ENCODE data around the gene TXNRD1. TPM values are rescaled to one million over a fixed set of nuclear protein-coding genes. Genes with fewer than 3 reads are reported as not detected.

TXNRD1 gene
- total and polyA plus RNA-seq, 8 donors = 19.4 to 208 (median 76.8) TPM

GRCh38 chr12:104249017-104249416 lies 33.4 kb downstream of the TXNRD1 start:
- WGBS, 5 donors = 80 to 82% (median 81%) methylated on average over 3 of the region's 3 CpGs
- no peak for TF ChIP-seq EP300 (IDR thresholded peaks at IDR 0.05)
- TF ChIP-seq CTCF (IDR thresholded peaks at IDR 0.05) = no peak
- no peak for TF ChIP-seq POLR2A (IDR thresholded peaks at IDR 0.05)
- no peak for TF ChIP-seq POLR2AphosphoS5 (IDR thresholded peaks at IDR 0.05)
- intact Hi-C loops (cut with DNase I; ENCODE audit: low total_unique reads) = no loop called here

GRCh38 chr12:104249898-104250297 lies 34.3 kb downstream of the TXNRD1 start:
- Histone ChIP-seq H3K4me3 (no peak overlapping the region), H3K9me3 (no peaks in the 10 kb centered on the region), H3K27me3 (no peaks in the 10 kb centered on the region), H3K4me1 (no peaks in the 10 kb centered on the region), H3K36me3 (no peaks in the 10 kb centered on the region), H3K27ac (no peak overlapping the region)
- 90 to 95% (median 93%) methylated on average over 4 of the region's 4 CpGs for WGBS, 5 donors
- DNase-seq = no peak
- no peak for TF ChIP-seq POLR2A (IDR thresholded peaks at IDR 0.05)
- no peak for TF ChIP-seq CTCF (IDR thresholded peaks at IDR 0.05)
- no peak for TF ChIP-seq EP300 (IDR thresholded peaks at IDR 0.05)
- intact Hi-C loops (cut with DNase I; ENCODE audit: low total_unique reads) = no loop called here

More at GRCh38 chr12:104249017-104249416, 33.4 kb downstream of the TXNRD1 start:
- no peak overlapping the region for H3K27ac ChIP-seq
- no peaks in the 10 kb centered on the region for H3K27me3 ChIP-seq
- no peaks in the 10 kb centered on the region for H3K36me3 ChIP-seq
- no peaks in the 10 kb centered on the region for H3K4me1 ChIP-seq
- no peak overlapping the region for H3K4me3 ChIP-seq
- DNase-seq = no peak
- no peaks in the 10 kb centered on the region for H3K9me3 ChIP-seq

GRCh38 chr12:104250366-104251125 lies 35.0 kb downstream of the TXNRD1 start:
- Histone ChIP-seq H3K27me3 (no peaks in the 10 kb centered on the region), H3K36me3 (no peaks in the 10 kb centered on the region), H3K4me3 (no peak overlapping the region), H3K9me3 (no peaks in the 10 kb centered on the region), H3K4me1 (no peaks in the 10 kb centered on the region), H3K27ac (no peak overlapping the region)
- DNase-seq = no peak
- intact Hi-C loops (cut with DNase I; ENCODE audit: low total_unique reads) = no loop called here
- WGBS, 5 donors = 74 to 82% (median 80%) methylated on average over 2 of the region's 2 CpGs
- TF ChIP-seq POLR2AphosphoS5 (IDR thresholded peaks at IDR 0.05) = no peak
- TF ChIP-seq POLR2A (IDR thresholded peaks at IDR 0.05) = no peak
- TF ChIP-seq EP300 (IDR thresholded peaks at IDR 0.05) = no peak
- TF ChIP-seq CTCF (IDR thresholded peaks at IDR 0.05) = no peak

- no peak for TF ChIP-seq POLR2A (IDR thresholded peaks at IDR 0.05)
- no peak for TF ChIP-seq CTCF (IDR thresholded peaks at IDR 0.05)
- TF ChIP-seq EP300 (IDR thresholded peaks at IDR 0.05) = no peak
- no peak for TF ChIP-seq POLR2AphosphoS5 (IDR thresholded peaks at IDR 0.05)
- DNase-seq = no peak
- peaks cover 0 to 5% (median 2%) of the 10 kb centered on the region in 4 donors for H3K4me1 ChIP-seq
- no peaks in the 10 kb centered on the region for H3K27me3 ChIP-seq
- H3K36me3 ChIP-seq = no peaks in the 10 kb centered on the region
- peak overlapping the region in 2 of 5 donors; percentile 30 to 51 for H3K27ac ChIP-seq
- no peaks in the 10 kb centered on the region for H3K9me3 ChIP-seq
- intact Hi-C loops (cut with DNase I; ENCODE audit: low total_unique reads) = no loop called here
- no peak overlapping the region for H3K4me3 ChIP-seq
Measured at GRCh38 chr12:104257913-104258472, 42.4 kb downstream of the TXNRD1 start.
